ENCODE results near the gene NUCB1. TPM values are rescaled to one million over a fixed set of nuclear protein-coding genes. Genes with fewer than 3 reads are reported as not detected.
A peak's percentile ranks its signal among the peaks of the same experiment; 100 is the strongest.

Gene NUCB1
- total RNA-seq, 1 donor from 2014 or later: 126 TPM

DNA sequence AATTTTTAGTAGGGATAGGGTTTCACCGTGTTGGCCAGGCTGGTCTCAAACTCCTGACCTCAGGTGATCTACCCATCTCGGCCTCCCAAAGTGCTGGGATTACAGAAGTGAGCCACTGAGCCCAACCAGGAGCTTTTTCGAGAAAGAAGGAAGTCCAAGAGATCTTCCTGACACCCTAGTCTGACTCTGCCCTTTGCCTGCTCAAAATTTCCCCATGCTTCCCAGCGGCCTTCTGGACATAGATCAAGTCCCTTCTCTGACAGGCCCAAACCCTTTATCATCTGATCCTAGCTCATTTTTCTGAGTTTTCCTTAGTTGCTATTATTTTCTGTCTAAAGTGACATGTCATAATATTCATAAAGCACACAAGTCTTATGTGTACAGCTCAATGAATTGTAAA is 53.0 kb downstream of the NUCB1 start:
- Mint-ChIP-seq H3K27ac (no peak overlapping the region), H3K27me3 (no peaks in the 10 kb centered on the region), H3K4me3 (no peak overlapping the region), H3K36me3 (ENCODE audit: low read depth) (peaks cover 21% of the 10 kb centered on the region), H3K4me1 (peaks cover 24% of the 10 kb centered on the region), H3K9me3 (no peaks in the 10 kb centered on the region)
- TF ChIP-seq, protein P1, sequence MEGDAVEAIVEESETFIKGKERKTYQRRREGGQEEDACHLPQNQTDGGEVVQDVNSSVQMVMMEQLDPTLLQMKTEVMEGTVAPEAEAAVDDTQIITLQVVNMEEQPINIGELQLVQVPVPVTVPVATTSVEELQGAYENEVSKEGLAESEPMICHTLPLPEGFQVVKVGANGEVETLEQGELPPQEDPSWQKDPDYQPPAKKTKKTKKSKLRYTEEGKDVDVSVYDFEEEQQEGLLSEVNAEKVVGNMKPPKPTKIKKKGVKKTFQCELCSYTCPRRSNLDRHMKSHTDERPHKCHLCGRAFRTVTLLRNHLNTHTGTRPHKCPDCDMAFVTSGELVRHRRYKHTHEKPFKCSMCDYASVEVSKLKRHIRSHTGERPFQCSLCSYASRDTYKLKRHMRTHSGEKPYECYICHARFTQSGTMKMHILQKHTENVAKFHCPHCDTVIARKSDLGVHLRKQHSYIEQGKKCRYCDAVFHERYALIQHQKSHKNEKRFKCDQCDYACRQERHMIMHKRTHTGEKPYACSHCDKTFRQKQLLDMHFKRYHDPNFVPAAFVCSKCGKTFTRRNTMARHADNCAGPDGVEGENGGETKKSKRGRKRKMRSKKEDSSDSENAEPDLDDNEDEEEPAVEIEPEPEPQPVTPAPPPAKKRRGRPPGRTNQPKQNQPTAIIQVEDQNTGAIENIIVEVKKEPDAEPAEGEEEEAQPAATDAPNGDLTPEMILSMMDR (IDR thresholded peaks at IDR 0.05): no peak
- ChIA-PET POLR2A (interaction anchor here (0.5 to 4.0 kb wide), 6 partner anchors 12 to 140 kb away, joined by 3 to 43 read pairs (median 4); partner anchors contain the start of genes FTL and PPP1R15A), CTCF (no interaction called here)
- no peak for ATAC-seq (ENCODE audit: low read depth)
- intact Hi-C loops (cut with micrococcal nuclease): no loop called here
- no peak for DNase-seq

- ATAC-seq (ENCODE audit: low read depth) (no peak), DNase-seq (no peak)
- peak overlapping the region; percentile 87 for H3K27ac Mint-ChIP-seq
- H3K27me3 Mint-ChIP-seq: no peaks in the 10 kb centered on the region
- H3K4me3 Mint-ChIP-seq: peak overlapping the region; percentile 91
- ChIA-PET POLR2A (interaction anchor here (0.6 to 4.0 kb wide), 8 partner anchors 8 to 115 kb away, joined by 3 to 43 read pairs (median 8); partner anchors contain the start of genes FTL, PPP1R15A and RUVBL2), CTCF (interaction anchor here (1.1 to 1.7 kb wide), 2 partner anchors 17 to 20 kb away, joined by 3 to 6 read pairs; no protein-coding TSS in a partner anchor)
- intact Hi-C loops (cut with micrococcal nuclease): loop anchor here (1.0 to 2.0 kb wide), 4 partner anchors 11 to 54 kb away; partner anchors contain the start of genes DHDH, FTL, GYS1 and NUCB1
- H3K4me1 Mint-ChIP-seq: peaks cover 26% of the 10 kb centered on the region
- H3K9me3 Mint-ChIP-seq: no peaks in the 10 kb centered on the region
- TF ChIP-seq, protein P1 (IDR thresholded peaks at IDR 0.05): no peak
- peaks cover 23% of the 10 kb centered on the region for H3K36me3 Mint-ChIP-seq (ENCODE audit: low read depth)
Measured at GRCh38 chr19:48953990-48954594, 54.0 kb downstream of the NUCB1 start.

GRCh38 chr19:48954595-48955307 is 54.6 kb downstream of the NUCB1 start, which contains the start of gene BAX:
Gene BAX, plus strand, starts transcription at chr19:48954875. Its CDS starts 54 bp downstream, at chr19:48954929.
- Mint-ChIP-seq H3K27ac (peak within 1 kb of the TSS; percentile 87), H3K36me3 (ENCODE audit: low read depth) (peaks cover 23% of the 10 kb centered on the region), H3K4me3 (peak within 1 kb of the TSS; percentile 91), H3K9me3 (no peaks in the 10 kb centered on the region), H3K4me1 (peaks cover 26% of the 10 kb centered on the region), H3K27me3 (no peaks in the 10 kb centered on the region)
- ChIA-PET POLR2A (interaction anchor here (0.6 to 4.0 kb wide), 10 partner anchors 8 to 116 kb away, joined by 3 to 43 read pairs (median 8); partner anchors contain the start of genes FTL, NUCB1, PPP1R15A and RUVBL2), CTCF (interaction anchor here (1.1 to 1.7 kb wide), 2 partner anchors 16 to 19 kb away, joined by 3 to 6 read pairs; no protein-coding TSS in a partner anchor)
- intact Hi-C loops (cut with micrococcal nuclease): loop anchor here (1.0 to 2.0 kb wide), 4 partner anchors 11 to 54 kb away; partner anchors contain the start of genes DHDH, FTL, GYS1 and NUCB1
- TF ChIP-seq, protein P1 (IDR thresholded peaks at IDR 0.05): no peak
- DNase-seq: peak; percentile 93
- ATAC-seq (ENCODE audit: low read depth): peak; percentile 89

- no peak for ATAC-seq (ENCODE audit: low read depth)
- intact Hi-C loops (cut with micrococcal nuclease): loop anchor here (2.0 kb wide), 1 partner anchor 37 kb away; the partner anchor contains the start of genes GYS1 and RUVBL2
- Mint-ChIP-seq H3K4me3 (peak overlapping the region; percentile 91), H3K9me3 (no peaks in the 10 kb centered on the region), H3K36me3 (ENCODE audit: low read depth) (peaks cover 23% of the 10 kb centered on the region), H3K4me1 (peaks cover 26% of the 10 kb centered on the region), H3K27ac (peak overlapping the region; percentile 70), H3K27me3 (no peaks in the 10 kb centered on the region)
- TF ChIP-seq, protein P1 (IDR thresholded peaks at IDR 0.05): no peak
- no peak for DNase-seq
- CTCF ChIA-PET: interaction anchor here (1.7 kb wide), 1 partner anchor 15 kb away, joined by 6 read pairs; no protein-coding TSS in a partner anchor
- POLR2A ChIA-PET: interaction anchor here (0.5 to 4.0 kb wide), 6 partner anchors 10 to 467 kb away, joined by 3 to 43 read pairs (median 6); partner anchors contain the start of genes FTL, NUCB1, PPP1R15A and RUVBL2
Measured at GRCh38 chr19:48955308-48955958, 55.3 kb downstream of the NUCB1 start.

Measured in activated B cell treated with CpG ODN at 0.5 μM for 24 hours (primary cell).